IMR-90 (cell line): ENCODE results near the gene ROBO1. TPM values are rescaled to one million over a fixed set of nuclear protein-coding genes. Genes with fewer than 3 reads are reported as not detected.

Source experiments
- ATAC-seq: fragments of 200-7000 bp; cut with Tn5 transposase; 2 replicates; pipeline ENCODE4 v1.9.1; 2020; ENCODE audit warnings: low read depth, mild to moderate bottlenecking, moderate library complexity
- BruUV-seq: library from RNA; stranded (reverse); fragments of 400-500 nt; replicated peaks from 2 replicates; lab custom pipeline; 2021; lab: Mats Ljungman, UMichigan
- CTCF ChIA-PET: fragments of 300-600 bp; formaldehyde crosslinking; extraction: SDS; loops from one replicate; lab custom pipeline; 2021; ENCODE audit warnings: antibody characterized with exemption; lab: Yijun Ruan, JAX
- POLR2A ChIA-PET: fragments of 300-600 bp; sonication (Branson Sonifier 250); formaldehyde crosslinking; loops from one replicate; lab custom pipeline; 2022; ENCODE audit warnings: antibody characterized with exemption; ENCODE audit not compliant: unreplicated experiment; lab: Charles Lee
- DNase-seq: peaks from one replicate; pipeline ENCODE4 v3.0.0; 2013
- H2AFZ ChIP-seq: replicated peaks from 2 replicates; pipeline ENCODE3; 2013; ENCODE audit warnings: low read length, mild to moderate bottlenecking; ENCODE audit not compliant: poor library complexity
- H2AK5ac ChIP-seq: 2 replicates; pipeline ENCODE4 v1.6.1; 2013; ENCODE audit warnings: low read depth, low read length, inconsistent platforms
- H2AK9ac ChIP-seq: replicated peaks from 2 replicates; pipeline ENCODE3; 2013; ENCODE audit warnings: mild to moderate bottlenecking, low read depth, low read length, moderate library complexity; ENCODE audit not compliant: poor library complexity
- H2BK120ac ChIP-seq: 2 replicates; pipeline ENCODE4 v1.6.1; 2013; ENCODE audit warnings: low read depth, low read length, inconsistent platforms
- H2BK15ac ChIP-seq: 3 replicates; pipeline ENCODE4 v1.6.1; 2013; ENCODE audit warnings: low read depth, low read length, inconsistent platforms
- H2BK20ac ChIP-seq: 2 replicates; pipeline ENCODE4 v1.6.1; 2013; ENCODE audit warnings: low read depth, mild to moderate bottlenecking, inconsistent platforms, low read length, moderate library complexity
- H2BK5ac ChIP-seq: 2 replicates; pipeline ENCODE4 v1.6.1; 2013; ENCODE audit warnings: mild to moderate bottlenecking, low read depth, low read length, inconsistent platforms; ENCODE audit not compliant: poor library complexity, severe bottlenecking
- H3K14ac ChIP-seq: replicated peaks from 2 replicates; pipeline ENCODE4 v1.6.1; 2013; ENCODE audit warnings: low read depth, low read length, inconsistent platforms
- H3K18ac ChIP-seq: 2 replicates; pipeline ENCODE4 v1.6.1; 2013; ENCODE audit warnings: low read depth, low read length, control low read depth
- H3K23ac ChIP-seq: 2 replicates; pipeline ENCODE4 v1.6.1; 2013; ENCODE audit warnings: low read depth, low read length, inconsistent platforms
- H3K27ac ChIP-seq: 2 replicates; pipeline ENCODE4 v1.5.1; 2013; ENCODE audit warnings: mild to moderate bottlenecking, control low read depth, low read length; ENCODE audit not compliant: insufficient read depth
- H3K27me3 ChIP-seq: 2 replicates; pipeline ENCODE4 v1.6.1; 2013; ENCODE audit warnings: low read length; ENCODE audit not compliant: control insufficient read depth, insufficient read depth
- H3K36me3 ChIP-seq: 2 replicates; pipeline ENCODE4 v1.6.1; 2013; ENCODE audit warnings: low read length, mixed read lengths; ENCODE audit not compliant: control insufficient read depth, insufficient read depth
- H3K4ac ChIP-seq: 2 replicates; pipeline ENCODE4 v1.6.1; 2013; ENCODE audit warnings: low read depth, low read length, inconsistent platforms
- H3K4me1 ChIP-seq: 2 replicates; pipeline ENCODE4 v1.6.1; 2013; ENCODE audit warnings: low read length, mixed read lengths; ENCODE audit not compliant: control insufficient read depth, insufficient read depth
- H3K4me2 ChIP-seq: 2 replicates; pipeline ENCODE4 v1.6.1; 2013; ENCODE audit warnings: low read depth, mild to moderate bottlenecking, control low read depth, low read length, moderate library complexity
- H3K4me3 ChIP-seq: 2 replicates; pipeline ENCODE4 v1.5.1; 2013; ENCODE audit warnings: low read depth, mild to moderate bottlenecking, control low read depth, low read length, moderate library complexity; ENCODE audit not compliant: insufficient read depth
- H3K56ac ChIP-seq: 2 replicates; pipeline ENCODE4 v1.6.1; 2013; ENCODE audit warnings: low read length, inconsistent platforms; ENCODE audit not compliant: insufficient read depth; ENCODE audit errors: extremely low read depth
- H3K79me1 ChIP-seq, 2 experiments: 2 replicates each; pipeline ENCODE4 v1.6.1; 2013; ENCODE audit warnings: low read length in 2 of 2, inconsistent platforms in 1 of 2, low read depth in 1 of 2
- H3K9ac ChIP-seq: 2 replicates; pipeline ENCODE4 v1.6.1; 2013; ENCODE audit warnings: low read depth, low read length, control low read depth
- H3K9me1 ChIP-seq: 2 replicates; pipeline ENCODE4 v1.6.1; 2013; ENCODE audit warnings: low read length, inconsistent platforms; ENCODE audit not compliant: insufficient read depth
- H3K9me3 ChIP-seq: 2 replicates; pipeline ENCODE4 v1.6.1; 2013; ENCODE audit warnings: low read length; ENCODE audit not compliant: control insufficient read depth, insufficient read depth
- H4K20me1 ChIP-seq: 2 replicates; pipeline ENCODE4 v1.6.1; 2013; ENCODE audit warnings: low read length, inconsistent platforms; ENCODE audit not compliant: insufficient read depth
- H4K5ac ChIP-seq: 2 replicates; pipeline ENCODE4 v1.6.1; 2013; ENCODE audit warnings: mild to moderate bottlenecking, low read depth, low read length, control low read depth
- H4K8ac ChIP-seq, 2 experiments: 2 replicates each; pipeline ENCODE4 v1.6.1; 2013; ENCODE audit warnings: low read depth in 2 of 2, low read length in 2 of 2, control low read depth in 1 of 2, inconsistent platforms in 1 of 2
- H4K91ac ChIP-seq: 2 replicates; pipeline ENCODE4 v1.6.1; 2013; ENCODE audit warnings: low read depth, low read length, inconsistent platforms; ENCODE audit not compliant: insufficient read depth
- BHLHE40 ChIP-seq: fragments of 150-350 bp; IDR thresholded peaks from 2 replicates; pipeline ENCODE4 v1.6.1; 2016; ENCODE audit warnings: mild to moderate bottlenecking, low read depth, low read length
- CEBPB ChIP-seq: IDR thresholded peaks from 2 replicates; pipeline ENCODE4 v1.6.1; 2012; ENCODE audit warnings: low read depth, low read length, improper control_type of control experiment
- FOS ChIP-seq: fragments of 150-350 bp; IDR thresholded peaks from 2 replicates; pipeline ENCODE4 v1.6.1; 2016; ENCODE audit warnings: low read depth, low read length
- WGBS, 2 experiments: methylation state at CpG; one replicate each; pipeline versions ENCODE4 v1.1.5 to v1.1.7; 2013; ENCODE audit warnings: missing lambda C conversion rate in 2 of 2; ENCODE audit not compliant: insufficient read length in 1 of 2; ENCODE audit errors: extremely low coverage in 2 of 2; 5-methylcytosine and 5-hydroxymethylcytosine counted together
- dilution Hi-C: fragments of 300-500 bp; cut with HindIII; formaldehyde crosslinking; loops from one replicate; pipeline ENCODE4 v1.14.3; 2018; ENCODE audit warnings: low sequenced_read_pairs; ENCODE audit not compliant: unreplicated experiment
- in situ Hi-C: fragments of 300-500 bp; cut with MboI; formaldehyde crosslinking; loops from 3 replicates; pipeline ENCODE4 v1.14.3; 2019; ENCODE audit warnings: low sequenced_read_pairs, inconsistent platforms, mixed read lengths
- intact Hi-C: fragments of 100-400 bp; cut with micrococcal nuclease; formaldehyde crosslinking; loops from 2 replicates; pipeline ENCODE4 v1.10.0; 2022
- polyA plus RNA-seq, 3 experiments: library from polyadenylated mRNA; depleted of rRNA; stranded (reverse); fragments of >200 nt; gene quantifications; 2 replicates each; pipeline ENCODE4 v1.2.3, GENCODE V29; 2012; ENCODE audit warnings: low replicate concordance in 1 of 3
- total RNA-seq: library from RNA; depleted of rRNA; stranded (reverse); fragments of >200 nt; gene quantifications from 2 replicates; pipeline ENCODE4 v1.2.3, GENCODE V29; 2012

Gene ROBO1
- total and polyA plus RNA-seq, 2 of the 4 experiments (the other 2 are of a cell fraction): 24.1 to 53.9 TPM

DNA sequence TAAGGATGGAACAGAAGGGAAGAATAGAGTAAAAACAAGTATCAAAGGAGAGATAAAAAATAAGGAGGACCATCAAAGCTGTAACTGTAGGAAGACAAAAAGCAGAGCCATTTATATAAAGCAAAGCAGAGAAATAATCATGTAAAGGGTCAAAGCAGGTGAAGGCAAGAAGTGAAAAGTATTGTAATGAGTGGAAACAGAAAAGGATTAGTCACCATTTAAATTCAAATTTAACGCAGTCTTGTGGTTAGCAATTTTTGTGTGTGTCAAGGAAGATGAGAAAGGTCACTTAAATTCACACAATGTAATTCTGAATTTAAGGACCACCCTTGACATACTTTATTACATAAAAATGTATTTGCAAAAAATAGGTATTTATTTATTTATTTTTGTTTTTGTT, 567.8 kb downstream of the ROBO1 start:
- Histone ChIP-seq H4K91ac (no peak overlapping the region), H3K14ac (no peak overlapping the region), H3K4ac (no peak overlapping the region), H3K4me2 (no peak overlapping the region), H3K9me1 (no peaks in the 10 kb centered on the region), H2BK20ac (no peak overlapping the region), H4K20me1 (no peaks in the 10 kb centered on the region), H2BK120ac (no peak overlapping the region), H3K9ac (no peak overlapping the region), H3K79me1 (no peaks in the 10 kb centered on the region), H2AK9ac (no peak overlapping the region), H4K8ac (no peak overlapping the region), H3K9me3 (no peaks in the 10 kb centered on the region), H3K18ac (no peak overlapping the region), H3K23ac (no peak overlapping the region), H3K36me3 (no peaks in the 10 kb centered on the region), H3K56ac (no peak overlapping the region), H2BK15ac (no peak overlapping the region), H3K27me3 (no peaks in the 10 kb centered on the region), H2BK5ac (no peak overlapping the region), H3K4me3 (no peak overlapping the region), H4K5ac (no peak overlapping the region), H2AK5ac (no peak overlapping the region), H3K4me1 (no peaks in the 10 kb centered on the region), H3K27ac (no peak overlapping the region), H2AFZ (no peak overlapping the region)
- TF ChIP-seq CEBPB (no peak), BHLHE40 (no peak), FOS (no peak)
- in situ Hi-C loops (no loop called here), intact Hi-C loops (no loop called here), dilution Hi-C loops (no loop called here)
- ATAC-seq (no peak), DNase-seq (no peak)
- POLR2A ChIA-PET: no interaction called here
- no CpG with 5 or more reads among the region's 1 CpG for WGBS, 2 experiments
- CTCF ChIA-PET: no interaction called here
- no TSS peak for BruUV-seq
